Activated CD4-positive, alpha-beta T cell treated with anti-CD3 and anti-CD28 coated beads for 36 hours (primary cell): ENCODE measurements around the gene KATNB1. TPM values are rescaled to one million over a fixed set of nuclear protein-coding genes. Genes with fewer than 3 reads are reported as not detected.
A peak's percentile ranks its signal among the peaks of the same experiment; 100 is the strongest.

Source experiments
- ATAC-seq: fragments of 200-7000 bp; cut with Tn5 transposase; one replicate; pipeline ENCODE4 v1.10.0; 2021; ENCODE audit warnings: mild to moderate bottlenecking, moderate library complexity
- CTCF ChIA-PET: fragments of 350-600 bp; sonication (Branson Sonifier 250); formaldehyde crosslinking; loops from one replicate; lab custom pipeline; 2021; ENCODE audit warnings: antibody characterized with exemption; lab: Charles Lee
- POLR2A ChIA-PET: fragments of 350-600 bp; sonication (Branson Sonifier 250); formaldehyde crosslinking; loops from one replicate; lab custom pipeline; 2021; ENCODE audit warnings: antibody characterized with exemption, inconsistent platforms; lab: Charles Lee
- DNase-seq: peaks from one replicate; pipeline ENCODE4 v3.0.0-alpha.2; 2020
- H3K27ac Mint-ChIP-seq: one replicate; pipeline ENCODE4 v1.8.0; 2021; ENCODE audit warnings: mixed read lengths
- H3K27me3 Mint-ChIP-seq: one replicate; pipeline ENCODE4 v1.8.0; 2021; ENCODE audit warnings: mixed read lengths
- H3K36me3 Mint-ChIP-seq: one replicate; pipeline ENCODE4 v1.8.0; 2021; ENCODE audit warnings: low read depth, mixed read lengths
- H3K4me1 Mint-ChIP-seq: one replicate; pipeline ENCODE4 v1.8.0; 2021; ENCODE audit warnings: mixed read lengths
- H3K4me3 Mint-ChIP-seq: one replicate; pipeline ENCODE4 v1.8.0; 2021; ENCODE audit warnings: mild to moderate bottlenecking, moderate library complexity, mixed read lengths
- H3K9me3 Mint-ChIP-seq: one replicate; pipeline ENCODE4 v1.8.0; 2021; ENCODE audit warnings: low read depth, mixed read lengths
- intact Hi-C, 2 experiments: fragments of 100-400 bp; cut with DNase I in 1 of 2; cut with micrococcal nuclease in 1 of 2; formaldehyde crosslinking; loops; one replicate each; pipeline versions ENCODE4 v1.14.2 to v1.15.1; 2022 to 2024; cut with DNase I, micrococcal nuclease
- total RNA-seq, 2 experiments: library from RNA; stranded (reverse); gene quantifications; one replicate each; pipeline ENCODE4 v1.2.3, GENCODE V29; 2021

Gene KATNB1
- total RNA-seq, 2 experiments from 2014 or later: 28.1 to 29.3 TPM

GRCh38 chr16:57736419-57737351, 1.1 kb downstream of the KATNB1 start:
- ATAC-seq (no peak), DNase-seq (peak; percentile 72)
- CTCF ChIA-PET: interaction anchor here (0.5 to 3.2 kb wide), 12 partner anchors 9 to 823 kb away, joined by 3 to 16 read pairs (median 3); no protein-coding TSS in a partner anchor
- peak overlapping the region; percentile 96 for H3K27ac Mint-ChIP-seq
- H3K36me3 Mint-ChIP-seq: peaks cover 16% of the 10 kb centered on the region
- POLR2A ChIA-PET: no interaction called here
- no peaks in the 10 kb centered on the region for H3K27me3 Mint-ChIP-seq
- H3K9me3 Mint-ChIP-seq: peaks cover 10% of the 10 kb centered on the region
- intact Hi-C loops: loop anchor here (5.0 to 10.0 kb wide), 3 partner anchors 144 to 1312 kb away; partner anchors contain the start of gene AMFR (in 1 of the 2)
- H3K4me1 Mint-ChIP-seq: peaks cover 22% of the 10 kb centered on the region
- peak overlapping the region; percentile 92 for H3K4me3 Mint-ChIP-seq

- POLR2A ChIA-PET: interaction anchor here (0.6 kb wide), 1 partner anchor 22 kb away, joined by 3 read pairs; no protein-coding TSS in a partner anchor
- no peak overlapping the region for H3K4me3 Mint-ChIP-seq
- H3K36me3 Mint-ChIP-seq: peaks cover 5% of the 10 kb centered on the region
- no peaks in the 10 kb centered on the region for H3K27me3 Mint-ChIP-seq
- no peak for ATAC-seq
- H3K9me3 Mint-ChIP-seq: no peaks in the 10 kb centered on the region
- CTCF ChIA-PET: interaction anchor here (0.8 kb wide), 1 partner anchor 151 kb away, joined by 4 read pairs; no protein-coding TSS in a partner anchor
- no peak overlapping the region for H3K27ac Mint-ChIP-seq
- no peak for DNase-seq
- intact Hi-C loops: loop anchor here (5.0 to 10.0 kb wide), 3 partner anchors 147 to 1314 kb away; partner anchors contain the start of gene AMFR (in 1 of the 2)
- H3K4me1 Mint-ChIP-seq: peaks cover 22% of the 10 kb centered on the region
Measured at GRCh38 chr16:57738844-57739243, 3.3 kb downstream of the KATNB1 start.

- Mint-ChIP-seq H3K9me3 (no peaks in the 10 kb centered on the region), H3K27ac (no peak overlapping the region), H3K27me3 (no peaks in the 10 kb centered on the region), H3K4me1 (peaks cover 22% of the 10 kb centered on the region), H3K36me3 (peaks cover 7% of the 10 kb centered on the region), H3K4me3 (no peak overlapping the region)
- intact Hi-C loops: loop anchor here (5.0 to 10.0 kb wide), 3 partner anchors 148 to 1315 kb away; partner anchors contain the start of gene AMFR (in 1 of the 2)
- ATAC-seq: no peak
- CTCF ChIA-PET: no interaction called here
- POLR2A ChIA-PET: no interaction called here
- DNase-seq: no peak
Measured at GRCh38 chr16:57739756-57740422, 4.3 kb downstream of the KATNB1 start.

- Mint-ChIP-seq H3K27ac (no peak overlapping the region), H3K27me3 (no peaks in the 10 kb centered on the region), H3K36me3 (peaks cover 7% of the 10 kb centered on the region), H3K4me1 (peaks cover 21% of the 10 kb centered on the region), H3K9me3 (no peaks in the 10 kb centered on the region), H3K4me3 (no peak overlapping the region)
- CTCF ChIA-PET: interaction anchor here (1.1 kb wide), 1 partner anchor 16 kb away, joined by 3 read pairs; no protein-coding TSS in a partner anchor
- DNase-seq (peak; percentile 1), ATAC-seq (no peak)
- POLR2A ChIA-PET: no interaction called here
- intact Hi-C loops: no loop called here
Measured at GRCh38 chr16:57740423-57741071, 5.0 kb downstream of the KATNB1 start.

GRCh38 chr16:57741660-57742191, 6.2 kb downstream of the KATNB1 start:
- H3K27me3 Mint-ChIP-seq: no peaks in the 10 kb centered on the region
- intact Hi-C loops: no loop called here
- peaks cover 12% of the 10 kb centered on the region for H3K4me1 Mint-ChIP-seq
- ATAC-seq (no peak), DNase-seq (peak; percentile 2)
- CTCF ChIA-PET: interaction anchor here (1.1 kb wide), 1 partner anchor 15 kb away, joined by 3 read pairs; no protein-coding TSS in a partner anchor
- H3K9me3 Mint-ChIP-seq: no peaks in the 10 kb centered on the region
- peaks cover 10% of the 10 kb centered on the region for H3K36me3 Mint-ChIP-seq
- H3K27ac Mint-ChIP-seq: no peak overlapping the region
- H3K4me3 Mint-ChIP-seq: no peak overlapping the region
- POLR2A ChIA-PET: no interaction called here

GRCh38 chr16:57742543-57742942, 7.0 kb downstream of the KATNB1 start:
- Mint-ChIP-seq H3K9me3 (no peaks in the 10 kb centered on the region), H3K4me3 (no peak overlapping the region), H3K27ac (no peak overlapping the region), H3K27me3 (no peaks in the 10 kb centered on the region), H3K36me3 (peaks cover 8% of the 10 kb centered on the region), H3K4me1 (peaks cover 4% of the 10 kb centered on the region)
- POLR2A ChIA-PET: no interaction called here
- CTCF ChIA-PET: interaction anchor here (0.7 kb wide), 1 partner anchor 156 kb away, joined by 4 read pairs; no protein-coding TSS in a partner anchor
- ATAC-seq: no peak
- DNase-seq: no peak
- intact Hi-C loops: no loop called here

GRCh38 chr16:57743458-57743857, 7.9 kb downstream of the KATNB1 start:
- Mint-ChIP-seq H3K9me3 (no peaks in the 10 kb centered on the region), H3K4me3 (no peak overlapping the region), H3K27me3 (no peaks in the 10 kb centered on the region), H3K36me3 (peaks cover 4% of the 10 kb centered on the region), H3K27ac (no peak overlapping the region), H3K4me1 (no peaks in the 10 kb centered on the region)
- POLR2A ChIA-PET: no interaction called here
- DNase-seq (no peak), ATAC-seq (no peak)
- intact Hi-C loops: no loop called here
- CTCF ChIA-PET: no interaction called here

GRCh38 chr16:57743886-57744641, 8.5 kb downstream of the KATNB1 start:
- no peaks in the 10 kb centered on the region for H3K27me3 Mint-ChIP-seq
- POLR2A ChIA-PET: no interaction called here
- no peak for ATAC-seq

GRCh38 chr16:57744642-57744903, 9.0 kb downstream of the KATNB1 start:
- Mint-ChIP-seq H3K36me3 (peaks cover 4% of the 10 kb centered on the region), H3K4me3 (no peak overlapping the region), H3K4me1 (no peaks in the 10 kb centered on the region), H3K27ac (no peak overlapping the region), H3K27me3 (no peaks in the 10 kb centered on the region), H3K9me3 (no peaks in the 10 kb centered on the region)
- intact Hi-C loops: no loop called here
- CTCF ChIA-PET: interaction anchor here (0.5 kb wide), 1 partner anchor 152 kb away, joined by 3 read pairs; no protein-coding TSS in a partner anchor
- ATAC-seq (no peak), DNase-seq (no peak)
- POLR2A ChIA-PET: no interaction called here

More at GRCh38 chr16:57743886-57744641, 8.5 kb downstream of the KATNB1 start:
- Mint-ChIP-seq H3K36me3 (peaks cover 4% of the 10 kb centered on the region), H3K4me3 (no peak overlapping the region), H3K4me1 (no peaks in the 10 kb centered on the region), H3K27ac (no peak overlapping the region), H3K9me3 (no peaks in the 10 kb centered on the region)
- CTCF ChIA-PET: interaction anchor here (0.5 kb wide), 1 partner anchor 152 kb away, joined by 3 read pairs; no protein-coding TSS in a partner anchor
- intact Hi-C loops: no loop called here
- no peak for DNase-seq

- peaks cover 4% of the 10 kb centered on the region for H3K36me3 Mint-ChIP-seq
- no peak overlapping the region for H3K4me3 Mint-ChIP-seq
- no peaks in the 10 kb centered on the region for H3K4me1 Mint-ChIP-seq
- POLR2A ChIA-PET: interaction anchor here (0.6 kb wide), 1 partner anchor 1993 kb away, joined by 4 read pairs; no protein-coding TSS in a partner anchor
- CTCF ChIA-PET: interaction anchor here (0.6 to 1.2 kb wide), 4 partner anchors 10 to 199 kb away, joined by 3 to 5 read pairs (median 3); partner anchors contain the start of gene KATNB1
- intact Hi-C loops: no loop called here
- no peak overlapping the region for H3K27ac Mint-ChIP-seq
- no peak for ATAC-seq
- H3K9me3 Mint-ChIP-seq: no peaks in the 10 kb centered on the region
- no peak for DNase-seq
- no peaks in the 10 kb centered on the region for H3K27me3 Mint-ChIP-seq
Measured at GRCh38 chr16:57745768-57746167, 10.2 kb downstream of the KATNB1 start.
